ENCODE measurements around the gene ASB8.

GRCh38 chr12:48104531-48104930 lies 52.8 kb downstream of the ASB8 start:
- no peak for TF ChIP-seq POLR2AphosphoS5 (IDR thresholded peaks at IDR 0.05; ENCODE audit: low read depth, low read length)
- no peak for TF ChIP-seq POLR2A (IDR thresholded peaks at IDR 0.05; ENCODE audit: low read depth, low read length)
- no peak for TF ChIP-seq POU2F2 (IDR thresholded peaks at IDR 0.05; ENCODE audit: low read depth, low read length)
- no peak for TF ChIP-seq TAF1 (IDR thresholded peaks at IDR 0.05; ENCODE audit: low read depth, low read length)

Data from GM12891 (cell line).